ENCODE data around the gene NDUFB2.
"Not testable (repeated sequence)": the region's sequence is repeated elsewhere in the genome, so short reads cannot be mapped to it uniquely, and the experiment has no call there.

Gene NDUFB2

GRCh38 chr7:140743255-140743654 is 46.7 kb downstream of the NDUFB2 start:
- peak; percentile 92 for TF ChIP-seq ZNF146 (tag by site-specific recombination; IDR thresholded peaks at IDR 0.05)
- H3K27ac ChIP-seq (ENCODE audit: extremely low read depth, low read depth, low read length); H3K4me3 ChIP-seq (ENCODE audit: low read depth, low read length); POLR2A ChIA-PET; CTCF ChIA-PET; H3K9me3 ChIP-seq (ENCODE audit: control insufficient read depth, insufficient read depth, low read depth, low read length); H3K4me1 ChIP-seq (ENCODE audit: control insufficient read depth, insufficient read depth, low read length): not testable (repeated sequence)
- peaks cover 6 to 33% of the 10 kb centered on the region in 2 experiments; a peak in 2 of 3 replicates for H3K36me3 ChIP-seq (ENCODE audit: control insufficient read depth in 2 of 2, insufficient read depth in 1 of 2, low read length in 2 of 2)

DNA sequence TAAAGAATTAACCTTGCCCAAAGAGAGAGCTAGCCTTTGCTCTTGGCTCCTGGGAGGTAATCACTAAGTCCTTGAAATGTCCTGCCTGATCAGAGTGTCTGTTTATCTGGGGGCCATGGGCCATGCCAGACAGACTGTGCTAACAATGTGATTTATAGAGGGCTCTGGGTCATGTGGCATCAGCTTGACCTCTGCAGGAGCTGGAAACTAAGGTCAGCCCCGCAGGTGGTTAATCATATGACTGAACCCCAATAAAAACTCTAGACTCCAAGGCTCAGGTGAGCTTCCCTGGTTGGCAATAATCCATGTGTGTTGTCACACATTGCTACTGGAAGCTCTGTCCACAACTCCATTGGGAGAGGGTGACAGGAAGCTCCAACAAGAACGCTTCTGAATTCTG is 47.5 kb downstream of the NDUFB2 start:
- H3K9me3 ChIP-seq (ENCODE audit: control insufficient read depth, insufficient read depth, low read depth, low read length), result no peaks in the 10 kb centered on the region
- no peaks in the 10 kb centered on the region for H3K4me1 ChIP-seq (ENCODE audit: control insufficient read depth, insufficient read depth, low read length)
- POLR2A ChIA-PET, result no interaction called here
- peaks cover 0 to 33% of the 10 kb centered on the region in 2 experiments; a peak in 1 of 3 replicates for H3K36me3 ChIP-seq (ENCODE audit: control insufficient read depth in 2 of 2, insufficient read depth in 1 of 2, low read length in 2 of 2)
- no peak overlapping the region for H3K4me3 ChIP-seq (ENCODE audit: low read depth, low read length)
- no peak for TF ChIP-seq ZNF660 (tag by site-specific recombination; IDR thresholded peaks at IDR 0.05)
- TF ChIP-seq, protein P1, sequence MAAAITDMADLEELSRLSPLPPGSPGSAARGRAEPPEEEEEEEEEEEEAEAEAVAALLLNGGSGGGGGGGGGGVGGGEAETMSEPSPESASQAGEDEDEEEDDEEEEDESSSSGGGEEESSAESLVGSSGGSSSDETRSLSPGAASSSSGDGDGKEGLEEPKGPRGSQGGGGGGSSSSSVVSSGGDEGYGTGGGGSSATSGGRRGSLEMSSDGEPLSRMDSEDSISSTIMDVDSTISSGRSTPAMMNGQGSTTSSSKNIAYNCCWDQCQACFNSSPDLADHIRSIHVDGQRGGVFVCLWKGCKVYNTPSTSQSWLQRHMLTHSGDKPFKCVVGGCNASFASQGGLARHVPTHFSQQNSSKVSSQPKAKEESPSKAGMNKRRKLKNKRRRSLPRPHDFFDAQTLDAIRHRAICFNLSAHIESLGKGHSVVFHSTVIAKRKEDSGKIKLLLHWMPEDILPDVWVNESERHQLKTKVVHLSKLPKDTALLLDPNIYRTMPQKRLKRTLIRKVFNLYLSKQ (tag by site-specific recombination; IDR thresholded peaks at IDR 0.05; ENCODE audit: borderline replicate concordance), result no peak
- TF ChIP-seq ZNF558 (tag by site-specific recombination; IDR thresholded peaks at IDR 0.05), result no peak
- TF ChIP-seq ZNF585B (tag by site-specific recombination; IDR thresholded peaks at IDR 0.05), result no peak
- no peak for TF ChIP-seq GLIS1 (tag by site-specific recombination; IDR thresholded peaks at IDR 0.05)
- TF ChIP-seq ZNF350 (tag by site-specific recombination; IDR thresholded peaks at IDR 0.05), result no peak
- TF ChIP-seq ZNF664 (tag by site-specific recombination; IDR thresholded peaks at IDR 0.05), result no peak
- no peak for TF ChIP-seq ZEB2 (tag by site-specific recombination; IDR thresholded peaks at IDR 0.05)
- TF ChIP-seq KLF9 (tag by site-specific recombination; IDR thresholded peaks at IDR 0.05; ENCODE audit: low read depth), result no peak
- no peak for TF ChIP-seq ZNF175 (tag by site-specific recombination; IDR thresholded peaks at IDR 0.05)
- no peak for TF ChIP-seq GLIS2 (tag by site-specific recombination; IDR thresholded peaks at IDR 0.05)
- TF ChIP-seq, protein P2, sequence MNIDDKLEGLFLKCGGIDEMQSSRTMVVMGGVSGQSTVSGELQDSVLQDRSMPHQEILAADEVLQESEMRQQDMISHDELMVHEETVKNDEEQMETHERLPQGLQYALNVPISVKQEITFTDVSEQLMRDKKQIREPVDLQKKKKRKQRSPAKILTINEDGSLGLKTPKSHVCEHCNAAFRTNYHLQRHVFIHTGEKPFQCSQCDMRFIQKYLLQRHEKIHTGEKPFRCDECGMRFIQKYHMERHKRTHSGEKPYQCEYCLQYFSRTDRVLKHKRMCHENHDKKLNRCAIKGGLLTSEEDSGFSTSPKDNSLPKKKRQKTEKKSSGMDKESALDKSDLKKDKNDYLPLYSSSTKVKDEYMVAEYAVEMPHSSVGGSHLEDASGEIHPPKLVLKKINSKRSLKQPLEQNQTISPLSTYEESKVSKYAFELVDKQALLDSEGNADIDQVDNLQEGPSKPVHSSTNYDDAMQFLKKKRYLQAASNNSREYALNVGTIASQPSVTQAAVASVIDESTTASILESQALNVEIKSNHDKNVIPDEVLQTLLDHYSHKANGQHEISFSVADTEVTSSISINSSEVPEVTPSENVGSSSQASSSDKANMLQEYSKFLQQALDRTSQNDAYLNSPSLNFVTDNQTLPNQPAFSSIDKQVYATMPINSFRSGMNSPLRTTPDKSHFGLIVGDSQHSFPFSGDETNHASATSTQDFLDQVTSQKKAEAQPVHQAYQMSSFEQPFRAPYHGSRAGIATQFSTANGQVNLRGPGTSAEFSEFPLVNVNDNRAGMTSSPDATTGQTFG (tag by site-specific recombination; IDR thresholded peaks at IDR 0.05; ENCODE audit: borderline replicate concordance), result no peak
- TF ChIP-seq ZBTB48 (tag by site-specific recombination; IDR thresholded peaks at IDR 0.05), result no peak
- no peak for TF ChIP-seq ZIC2 (tag by site-specific recombination; IDR thresholded peaks at IDR 0.05)
- TF ChIP-seq ZNF114 (tag by site-specific recombination; IDR thresholded peaks at IDR 0.05), result no peak
- TF ChIP-seq, protein P3, sequence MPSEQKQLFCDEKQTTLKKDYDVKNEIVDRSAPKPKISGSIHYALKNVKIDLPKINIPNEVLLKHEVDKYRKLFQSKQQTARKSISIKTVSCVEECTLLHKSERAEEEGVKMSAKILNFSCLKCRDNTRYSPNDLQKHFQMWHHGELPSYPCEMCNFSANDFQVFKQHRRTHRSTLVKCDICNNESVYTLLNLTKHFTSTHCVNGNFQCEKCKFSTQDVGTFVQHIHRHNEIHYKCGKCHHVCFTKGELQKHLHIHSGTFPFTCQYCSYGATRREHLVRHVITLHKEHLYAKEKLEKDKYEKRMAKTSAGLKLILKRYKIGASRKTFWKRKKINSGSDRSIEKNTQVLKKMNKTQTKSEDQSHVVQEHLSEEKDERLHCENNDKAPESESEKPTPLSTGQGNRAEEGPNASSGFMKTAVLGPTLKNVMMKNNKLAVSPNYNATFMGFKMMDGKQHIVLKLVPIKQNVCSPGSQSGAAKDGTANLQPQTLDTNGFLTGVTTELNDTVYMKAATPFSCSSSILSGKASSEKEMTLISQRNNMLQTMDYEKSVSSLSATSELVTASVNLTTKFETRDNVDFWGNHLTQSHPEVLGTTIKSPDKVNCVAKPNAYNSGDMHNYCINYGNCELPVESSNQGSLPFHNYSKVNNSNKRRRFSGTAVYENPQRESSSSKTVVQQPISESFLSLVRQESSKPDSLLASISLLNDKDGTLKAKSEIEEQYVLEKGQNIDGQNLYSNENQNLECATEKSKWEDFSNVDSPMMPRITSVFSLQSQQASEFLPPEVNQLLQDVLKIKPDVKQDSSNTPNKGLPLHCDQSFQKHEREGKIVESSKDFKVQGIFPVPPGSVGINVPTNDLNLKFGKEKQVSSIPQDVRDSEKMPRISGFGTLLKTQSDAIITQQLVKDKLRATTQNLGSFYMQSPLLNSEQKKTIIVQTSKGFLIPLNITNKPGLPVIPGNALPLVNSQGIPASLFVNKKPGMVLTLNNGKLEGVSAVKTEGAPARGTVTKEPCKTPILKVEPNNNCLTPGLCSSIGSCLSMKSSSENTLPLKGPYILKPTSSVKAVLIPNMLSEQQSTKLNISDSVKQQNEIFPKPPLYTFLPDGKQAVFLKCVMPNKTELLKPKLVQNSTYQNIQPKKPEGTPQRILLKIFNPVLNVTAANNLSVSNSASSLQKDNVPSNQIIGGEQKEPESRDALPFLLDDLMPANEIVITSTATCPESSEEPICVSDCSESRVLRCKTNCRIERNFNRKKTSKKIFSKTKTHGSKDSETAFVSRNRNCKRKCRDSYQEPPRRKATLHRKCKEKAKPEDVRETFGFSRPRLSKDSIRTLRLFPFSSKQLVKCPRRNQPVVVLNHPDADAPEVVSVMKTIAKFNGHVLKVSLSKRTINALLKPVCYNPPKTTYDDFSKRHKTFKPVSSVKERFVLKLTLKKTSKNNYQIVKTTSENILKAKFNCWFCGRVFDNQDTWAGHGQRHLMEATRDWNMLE (tag by site-specific recombination; conservative IDR thresholded peaks at IDR 0.05; ENCODE audit: low read depth), result no peak
- no peak for TF ChIP-seq ZNF639 (tag by site-specific recombination; IDR thresholded peaks at IDR 0.05)
- TF ChIP-seq YY1 (tag by site-specific recombination; IDR thresholded peaks at IDR 0.05), result no peak
- no peak overlapping the region for H3K27ac ChIP-seq (ENCODE audit: extremely low read depth, low read depth, low read length)
- CTCF ChIA-PET, result no interaction called here
